ENCODE results near the gene SLC25A24.

The SLC25A24 gene

DNA sequence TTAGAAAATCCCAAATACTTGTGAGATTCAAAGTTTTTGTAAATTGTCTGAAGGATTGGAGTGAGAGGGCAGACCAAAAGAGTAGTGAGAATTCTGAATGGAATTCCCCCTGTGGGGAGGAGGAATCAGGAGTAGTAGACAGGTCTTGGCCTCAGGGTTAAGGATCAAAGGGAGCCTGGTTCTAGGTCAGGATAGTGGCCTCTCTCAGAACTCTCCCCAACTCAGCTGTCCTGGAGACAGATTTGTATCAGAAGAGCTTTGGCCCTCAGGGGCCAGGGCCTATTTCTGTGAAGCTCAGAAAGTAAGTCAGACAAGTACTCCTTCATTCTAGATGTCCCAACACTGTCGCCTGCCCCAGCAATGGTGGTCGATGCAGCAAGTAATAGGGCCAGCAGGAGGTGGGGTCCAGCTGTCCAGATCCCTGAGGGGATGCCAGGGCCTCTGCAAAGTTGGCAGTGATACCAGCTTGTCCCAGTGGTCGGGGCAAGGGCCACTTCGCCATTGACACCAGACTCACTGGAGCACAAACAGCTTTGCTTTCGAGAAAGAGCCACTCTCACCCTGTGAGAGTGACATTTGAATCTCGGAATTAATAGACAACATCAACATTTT lies 115.2 kb downstream of the SLC25A24 start:
- DNase-seq, result no peak
